ENCODE measurements around the gene AKAP8. TPM values are rescaled to one million over a fixed set of nuclear protein-coding genes. Genes with fewer than 3 reads are reported as not detected.
A peak's percentile ranks its signal among the peaks of the same experiment; 100 is the strongest.

Gene AKAP8
- total RNA-seq, 1 donor from 2014 or later: 41.3 TPM

DNA sequence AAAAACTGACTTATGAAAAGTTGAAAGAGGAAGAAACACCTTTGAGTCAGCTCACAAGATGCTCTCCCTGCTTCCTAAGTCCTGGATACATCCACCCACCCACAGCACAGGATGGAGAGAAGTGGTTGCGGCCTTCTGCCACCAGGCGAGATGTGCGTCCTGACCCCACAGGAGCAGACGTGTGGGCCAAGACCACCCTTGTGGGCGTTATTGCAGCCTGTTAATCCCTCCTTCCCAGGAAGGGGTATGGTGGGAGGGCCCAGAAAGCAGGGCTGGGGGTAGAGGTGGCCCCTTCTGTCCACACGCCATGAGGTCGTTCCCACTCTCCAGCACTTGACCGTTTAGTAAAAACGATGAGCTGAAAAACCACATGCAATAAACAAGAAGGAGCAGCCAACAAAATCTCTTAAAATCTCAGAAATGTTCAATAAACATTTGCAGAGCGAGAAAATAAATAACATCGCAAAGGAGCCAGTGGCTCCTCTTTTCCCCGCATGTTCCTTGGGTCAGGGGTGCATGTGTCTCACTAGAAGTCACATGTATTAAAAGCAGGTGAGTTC, 41.6 kb upstream of the AKAP8 start:
- Mint-ChIP-seq H3K9me3 (no peaks in the 10 kb centered on the region), H3K4me3 (no peak overlapping the region), H3K4me1 (peaks cover 28% of the 10 kb centered on the region), H3K27me3 (ENCODE audit: low read depth) (peaks cover 4% of the 10 kb centered on the region), H3K27ac (ENCODE audit: unreplicated experiment) (no peak overlapping the region), H3K36me3 (ENCODE audit: low read depth) (peaks cover 23% of the 10 kb centered on the region)
- TF ChIP-seq, protein P1, sequence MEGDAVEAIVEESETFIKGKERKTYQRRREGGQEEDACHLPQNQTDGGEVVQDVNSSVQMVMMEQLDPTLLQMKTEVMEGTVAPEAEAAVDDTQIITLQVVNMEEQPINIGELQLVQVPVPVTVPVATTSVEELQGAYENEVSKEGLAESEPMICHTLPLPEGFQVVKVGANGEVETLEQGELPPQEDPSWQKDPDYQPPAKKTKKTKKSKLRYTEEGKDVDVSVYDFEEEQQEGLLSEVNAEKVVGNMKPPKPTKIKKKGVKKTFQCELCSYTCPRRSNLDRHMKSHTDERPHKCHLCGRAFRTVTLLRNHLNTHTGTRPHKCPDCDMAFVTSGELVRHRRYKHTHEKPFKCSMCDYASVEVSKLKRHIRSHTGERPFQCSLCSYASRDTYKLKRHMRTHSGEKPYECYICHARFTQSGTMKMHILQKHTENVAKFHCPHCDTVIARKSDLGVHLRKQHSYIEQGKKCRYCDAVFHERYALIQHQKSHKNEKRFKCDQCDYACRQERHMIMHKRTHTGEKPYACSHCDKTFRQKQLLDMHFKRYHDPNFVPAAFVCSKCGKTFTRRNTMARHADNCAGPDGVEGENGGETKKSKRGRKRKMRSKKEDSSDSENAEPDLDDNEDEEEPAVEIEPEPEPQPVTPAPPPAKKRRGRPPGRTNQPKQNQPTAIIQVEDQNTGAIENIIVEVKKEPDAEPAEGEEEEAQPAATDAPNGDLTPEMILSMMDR (conservative IDR thresholded peaks at IDR 0.05): no peak
- DNase-seq (ENCODE audit: low read depth, low spot score): no peak

- no peak for DNase-seq (ENCODE audit: low read depth, low spot score)
- Mint-ChIP-seq H3K36me3 (ENCODE audit: low read depth) (peaks cover 21% of the 10 kb centered on the region), H3K4me3 (peak overlapping the region; percentile 99), H3K27me3 (ENCODE audit: low read depth) (peaks cover 4% of the 10 kb centered on the region), H3K4me1 (peaks cover 31% of the 10 kb centered on the region), H3K27ac (ENCODE audit: unreplicated experiment) (no peak overlapping the region), H3K9me3 (no peaks in the 10 kb centered on the region)
- TF ChIP-seq, protein P1 (conservative IDR thresholded peaks at IDR 0.05): peak; percentile 27
Observed at GRCh38 chr19:15419413-15420025, 39.9 kb upstream of the AKAP8 start.

DNA sequence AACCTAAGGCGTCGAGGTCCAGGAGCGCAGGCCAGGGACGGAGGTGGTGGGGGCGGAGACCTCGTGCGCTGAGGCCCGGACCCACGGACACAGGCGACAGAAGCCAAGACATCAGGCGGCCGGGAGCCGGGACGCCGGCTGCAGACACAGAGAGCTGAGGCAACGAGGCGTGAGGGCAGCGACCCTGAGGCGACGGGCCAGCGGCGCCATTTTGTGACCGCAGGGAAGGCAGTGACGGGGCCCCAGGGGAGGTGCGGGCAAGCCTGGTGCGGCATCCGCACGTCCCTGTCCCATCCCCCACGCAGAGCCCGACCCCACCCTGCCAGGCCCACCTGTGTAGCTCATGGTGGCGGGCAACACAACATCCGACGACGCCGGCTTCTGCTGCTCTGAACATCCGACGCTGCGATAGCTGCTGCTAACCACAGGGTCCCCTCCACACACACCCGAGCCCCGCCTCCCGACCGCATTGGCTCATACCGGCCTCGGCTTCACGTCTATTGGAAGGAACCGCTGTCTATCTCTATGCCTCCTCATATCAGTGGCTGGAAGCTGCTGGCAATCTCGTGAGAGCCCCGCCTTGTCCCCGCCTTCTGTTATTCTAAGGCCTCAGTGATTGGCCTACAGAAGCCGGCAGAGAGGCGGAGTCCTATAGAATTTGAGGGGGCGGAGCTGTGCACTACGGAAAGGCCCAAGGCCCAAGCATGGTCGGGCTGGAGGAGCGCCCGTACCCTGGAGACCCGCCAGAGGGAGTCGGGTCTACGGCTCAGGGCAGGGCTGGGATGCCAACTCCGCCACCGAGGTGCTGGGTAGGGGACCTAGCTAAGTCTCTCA, 39.2 kb upstream of the AKAP8 start, which contains the start of gene AKAP8L:
Gene AKAP8L, minus strand, starts transcription at position 410 of the 834 bp plus-strand sequence. Its CDS starts 65 bp downstream, at position 345.
- TF ChIP-seq, protein P1 (conservative IDR thresholded peaks at IDR 0.05): peak; percentile 81
- H3K36me3 Mint-ChIP-seq (ENCODE audit: low read depth): peaks cover 22% of the 10 kb centered on the region
- H3K27ac Mint-ChIP-seq (ENCODE audit: unreplicated experiment): peak within 1 kb of the TSS; percentile 99
- DNase-seq (ENCODE audit: low read depth, low spot score): peak; percentile 97
- no peaks in the 10 kb centered on the region for H3K9me3 Mint-ChIP-seq
- H3K4me1 Mint-ChIP-seq: peaks cover 32% of the 10 kb centered on the region
- H3K27me3 Mint-ChIP-seq (ENCODE audit: low read depth): peaks cover 4% of the 10 kb centered on the region
- H3K4me3 Mint-ChIP-seq: peak within 1 kb of the TSS; percentile 99

DNA sequence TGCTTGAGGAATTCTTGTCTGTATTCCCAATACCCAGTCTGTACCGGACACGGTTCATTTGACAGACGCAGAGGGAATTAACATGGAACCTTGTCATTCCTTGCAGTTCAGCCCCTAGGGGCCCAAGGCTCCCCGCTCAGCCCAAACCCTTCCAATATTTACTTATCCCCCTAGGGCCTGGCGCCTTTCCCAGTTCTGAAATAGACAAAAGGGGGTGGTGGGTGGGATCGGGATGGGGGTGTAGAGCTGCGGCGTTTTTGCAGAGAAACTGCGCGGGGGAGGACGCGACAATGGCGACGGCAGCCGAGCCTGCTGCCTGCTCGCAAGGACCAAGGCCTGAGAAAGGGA, 38.6 kb upstream of the AKAP8 start:
- DNase-seq (ENCODE audit: low read depth, low spot score): no peak
- TF ChIP-seq, protein P1 (conservative IDR thresholded peaks at IDR 0.05): no peak

GRCh38 chr19:15417699-15418098, 38.1 kb upstream of the AKAP8 start:
- TF ChIP-seq, protein P1 (conservative IDR thresholded peaks at IDR 0.05): no peak
- H3K9me3 Mint-ChIP-seq: no peaks in the 10 kb centered on the region
- peaks cover 15% of the 10 kb centered on the region for H3K36me3 Mint-ChIP-seq (ENCODE audit: low read depth)
- no peak for DNase-seq (ENCODE audit: low read depth, low spot score)
- peak overlapping the region; percentile 99 for H3K4me3 Mint-ChIP-seq
- peaks cover 39% of the 10 kb centered on the region for H3K4me1 Mint-ChIP-seq
- H3K27me3 Mint-ChIP-seq (ENCODE audit: low read depth): peaks cover 4% of the 10 kb centered on the region
- H3K27ac Mint-ChIP-seq (ENCODE audit: unreplicated experiment): peak overlapping the region; percentile 99

More for the DNA sequence above, 38.6 kb upstream of the AKAP8 start:
- peak overlapping the region; percentile 99 for H3K27ac Mint-ChIP-seq (ENCODE audit: unreplicated experiment)
- peaks cover 35% of the 10 kb centered on the region for H3K4me1 Mint-ChIP-seq
- H3K27me3 Mint-ChIP-seq (ENCODE audit: low read depth): peaks cover 4% of the 10 kb centered on the region
- H3K4me3 Mint-ChIP-seq: peak overlapping the region; percentile 99
- no peaks in the 10 kb centered on the region for H3K9me3 Mint-ChIP-seq
- peaks cover 20% of the 10 kb centered on the region for H3K36me3 Mint-ChIP-seq (ENCODE audit: low read depth)

Data from neural crest cell (in vitro differentiated cells).